ENCODE data around the gene KLK7. TPM values are rescaled to one million over a fixed set of nuclear protein-coding genes. Genes with fewer than 3 reads are reported as not detected.
A peak's percentile ranks its signal among the peaks of the same experiment; 100 is the strongest.

KLK7 gene
- total RNA-seq, 1 experiment from 2014 or later: 3.6 TPM

DNA sequence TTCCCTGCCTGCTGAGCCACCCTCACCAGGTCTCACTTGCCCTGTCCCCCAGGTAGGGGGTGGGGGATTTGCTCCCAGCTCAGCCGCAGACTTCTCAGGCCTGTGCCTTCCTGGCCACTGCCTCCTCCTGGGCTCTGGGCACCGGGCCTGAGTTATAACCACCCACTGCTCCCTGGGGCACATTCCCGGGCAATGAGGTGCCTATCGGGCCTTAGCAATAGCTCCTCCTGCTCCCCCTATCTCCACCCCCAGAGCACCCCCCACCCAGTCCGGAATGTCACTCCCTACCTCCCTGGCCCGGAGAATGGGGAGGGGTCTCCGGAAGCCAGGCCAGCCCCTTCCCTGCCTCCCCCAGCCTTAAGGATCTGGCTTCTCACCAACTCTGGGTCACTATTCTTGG is 30.8 kb downstream of the KLK7 start, which contains the start of gene KLK5:
TSS of gene KLK5 (minus strand) at position 129 of the 400 bp plus-strand sequence. CDS start 381 bp downstream, outside the sequence.
- Histone ChIP-seq H3K9me3 (ENCODE audit: low read length) (no peaks in the 10 kb centered on the region), H3K27me3 (ENCODE audit: low read length) (no peaks in the 10 kb centered on the region), H3K4me2 (ENCODE audit: low read length) (peak within 1 kb of the TSS; percentile 46), H3K4me1 (ENCODE audit: insufficient read depth, low read length) (peaks cover 11% of the 10 kb centered on the region), H3K9ac (ENCODE audit: low read length) (no peak within 1 kb of the TSS), H2AFZ (ENCODE audit: low read length) (peak within 1 kb of the TSS; percentile 23), H3K4me3 (ENCODE audit: low read length) (peak within 1 kb of the TSS; percentile 41; the same call in 1 of the 2 replicates), H3K27ac (ENCODE audit: low read length) (no peak within 1 kb of the TSS), H3K79me2 (ENCODE audit: low read length) (no peaks in the 10 kb centered on the region), H3K36me3 (ENCODE audit: low read depth, low read length) (no peaks in the 10 kb centered on the region), H3F3A (ENCODE audit: low read length, unreplicated experiment) (no peaks in the 10 kb centered on the region), H4K20me1 (ENCODE audit: low read length) (no peaks in the 10 kb centered on the region), H3K9me2 (replicated peaks; ENCODE audit: low read length) (no peaks in the 10 kb centered on the region)
- intact Hi-C loops (cut with micrococcal nuclease): no loop called here
- CTCF ChIA-PET: interaction anchor here (0.6 kb wide), 2 partner anchors 60 to 704 kb away, joined by 3 to 7 read pairs; no protein-coding TSS in a partner anchor
- TF ChIP-seq EZH2phosphoT487 (IDR thresholded peaks at IDR 0.05; ENCODE audit: borderline replicate concordance, low read length) (no peak), EZH2 (IDR thresholded peaks at IDR 0.05; ENCODE audit: low read length, unreplicated experiment) (no peak)
- TF ChIP-seq, protein P1, sequence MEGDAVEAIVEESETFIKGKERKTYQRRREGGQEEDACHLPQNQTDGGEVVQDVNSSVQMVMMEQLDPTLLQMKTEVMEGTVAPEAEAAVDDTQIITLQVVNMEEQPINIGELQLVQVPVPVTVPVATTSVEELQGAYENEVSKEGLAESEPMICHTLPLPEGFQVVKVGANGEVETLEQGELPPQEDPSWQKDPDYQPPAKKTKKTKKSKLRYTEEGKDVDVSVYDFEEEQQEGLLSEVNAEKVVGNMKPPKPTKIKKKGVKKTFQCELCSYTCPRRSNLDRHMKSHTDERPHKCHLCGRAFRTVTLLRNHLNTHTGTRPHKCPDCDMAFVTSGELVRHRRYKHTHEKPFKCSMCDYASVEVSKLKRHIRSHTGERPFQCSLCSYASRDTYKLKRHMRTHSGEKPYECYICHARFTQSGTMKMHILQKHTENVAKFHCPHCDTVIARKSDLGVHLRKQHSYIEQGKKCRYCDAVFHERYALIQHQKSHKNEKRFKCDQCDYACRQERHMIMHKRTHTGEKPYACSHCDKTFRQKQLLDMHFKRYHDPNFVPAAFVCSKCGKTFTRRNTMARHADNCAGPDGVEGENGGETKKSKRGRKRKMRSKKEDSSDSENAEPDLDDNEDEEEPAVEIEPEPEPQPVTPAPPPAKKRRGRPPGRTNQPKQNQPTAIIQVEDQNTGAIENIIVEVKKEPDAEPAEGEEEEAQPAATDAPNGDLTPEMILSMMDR (conservative IDR thresholded peaks at IDR 0.05; ENCODE audit: low read depth, low read length): no peak
- DNase-seq: peak; percentile 66
- BruUV-seq (replicated peaks): no TSS peak
- ATAC-seq: peak; percentile 58
- POLR2A ChIA-PET (ENCODE audit: unreplicated experiment): no interaction called here

DNA sequence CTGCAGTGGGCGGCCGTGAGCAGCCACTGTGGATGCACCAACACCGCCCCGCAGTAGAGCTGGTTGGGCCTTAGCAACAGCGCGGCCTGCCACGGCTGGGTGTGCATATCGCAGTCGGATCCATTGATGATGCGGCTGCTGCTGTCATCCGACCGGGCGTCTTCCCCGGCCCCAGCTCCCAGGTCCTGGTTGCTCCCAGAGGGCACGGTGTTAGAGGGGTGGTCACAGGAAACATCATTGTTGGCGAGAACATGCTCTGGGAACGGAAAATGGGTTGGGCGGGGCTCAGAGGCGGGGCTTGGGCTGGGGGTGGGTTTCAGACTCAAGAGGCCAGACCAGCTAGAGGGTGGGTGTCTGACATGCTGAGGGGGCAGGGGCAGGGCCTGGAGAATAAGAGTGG is 33.9 kb downstream of the KLK7 start:
- POLR2A ChIA-PET (ENCODE audit: unreplicated experiment): no interaction called here

DNA sequence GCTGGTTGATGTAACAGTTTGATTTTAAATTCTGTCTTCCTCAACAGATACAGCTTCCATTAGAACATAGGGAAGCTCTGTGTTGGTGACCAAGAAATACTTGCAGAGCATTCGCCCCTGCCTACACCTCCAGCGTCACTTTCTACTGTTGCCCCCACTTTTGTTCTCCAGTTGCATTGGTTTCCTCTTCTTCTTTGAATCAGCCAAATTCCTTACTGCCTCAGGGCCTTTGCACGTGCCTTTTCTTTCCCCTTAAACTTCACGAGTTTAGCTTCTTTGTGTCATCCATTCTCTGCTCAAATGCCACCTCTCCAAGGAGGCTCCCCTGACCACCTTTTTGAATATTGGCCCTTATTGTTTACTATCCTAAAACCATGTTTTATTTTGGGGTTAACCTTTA is 36.6 kb downstream of the KLK7 start:
- H3F3A ChIP-seq (ENCODE audit: low read length, unreplicated experiment): peaks cover 3% of the 10 kb centered on the region
- no peak overlapping the region for H3K4me3 ChIP-seq (ENCODE audit: low read length)
- intact Hi-C loops (cut with micrococcal nuclease): no loop called here
- BruUV-seq (replicated peaks): no TSS peak
- no peak overlapping the region for H3K9ac ChIP-seq (ENCODE audit: low read length)
- ATAC-seq: no peak
- H3K4me2 ChIP-seq (ENCODE audit: low read length): no peak overlapping the region
- DNase-seq: no peak
- no peak overlapping the region for H3K27ac ChIP-seq (ENCODE audit: low read length)
- peaks cover 9% of the 10 kb centered on the region for H3K4me1 ChIP-seq (ENCODE audit: insufficient read depth, low read length)
- TF ChIP-seq, protein P1 (conservative IDR thresholded peaks at IDR 0.05; ENCODE audit: low read depth, low read length): no peak
- TF ChIP-seq EZH2phosphoT487 (IDR thresholded peaks at IDR 0.05; ENCODE audit: borderline replicate concordance, low read length) (no peak), EZH2 (IDR thresholded peaks at IDR 0.05; ENCODE audit: low read length, unreplicated experiment) (no peak)
- H3K27me3 ChIP-seq (ENCODE audit: low read length): no peaks in the 10 kb centered on the region
- no peaks in the 10 kb centered on the region for H3K9me2 ChIP-seq (replicated peaks; ENCODE audit: low read length)
- CTCF ChIA-PET: no interaction called here
- no peak overlapping the region for H2AFZ ChIP-seq (ENCODE audit: low read length)
- POLR2A ChIA-PET (ENCODE audit: unreplicated experiment): no interaction called here
- no peaks in the 10 kb centered on the region for H3K9me3 ChIP-seq (ENCODE audit: low read length)
- no peaks in the 10 kb centered on the region for H4K20me1 ChIP-seq (ENCODE audit: low read length)
- no peaks in the 10 kb centered on the region for H3K79me2 ChIP-seq (ENCODE audit: low read length)
- H3K36me3 ChIP-seq (ENCODE audit: low read depth, low read length): no peaks in the 10 kb centered on the region

More for the DNA sequence above, 33.9 kb downstream of the KLK7 start:
- peaks cover 11% of the 10 kb centered on the region for H3K4me1 ChIP-seq (ENCODE audit: insufficient read depth, low read length)
- no peak overlapping the region for H3K4me2 ChIP-seq (ENCODE audit: low read length)
- no peak overlapping the region for H3K27ac ChIP-seq (ENCODE audit: low read length)
- no peaks in the 10 kb centered on the region for H3K27me3 ChIP-seq (ENCODE audit: low read length)
- no peaks in the 10 kb centered on the region for H3K79me2 ChIP-seq (ENCODE audit: low read length)
- H3K36me3 ChIP-seq (ENCODE audit: low read depth, low read length): no peaks in the 10 kb centered on the region
- no peak for TF ChIP-seq EZH2phosphoT487 (IDR thresholded peaks at IDR 0.05; ENCODE audit: borderline replicate concordance, low read length)
- TF ChIP-seq, protein P1 (conservative IDR thresholded peaks at IDR 0.05; ENCODE audit: low read depth, low read length): no peak
- no peak for TF ChIP-seq EZH2 (IDR thresholded peaks at IDR 0.05; ENCODE audit: low read length, unreplicated experiment)
- CTCF ChIA-PET: no interaction called here
- no peak overlapping the region for H3K9ac ChIP-seq (ENCODE audit: low read length)
- intact Hi-C loops (cut with micrococcal nuclease): no loop called here
- BruUV-seq (replicated peaks): no TSS peak
- DNase-seq (no peak), ATAC-seq (no peak)
- H3F3A ChIP-seq (ENCODE audit: low read length, unreplicated experiment): no peaks in the 10 kb centered on the region
- H2AFZ ChIP-seq (ENCODE audit: low read length): no peak overlapping the region
- H3K9me2 ChIP-seq (replicated peaks; ENCODE audit: low read length): no peaks in the 10 kb centered on the region
- H4K20me1 ChIP-seq (ENCODE audit: low read length): no peaks in the 10 kb centered on the region
- no peak overlapping the region for H3K4me3 ChIP-seq (ENCODE audit: low read length)
- H3K9me3 ChIP-seq (ENCODE audit: low read length): no peaks in the 10 kb centered on the region

Measured in PC-3 (cell line).